ENCODE data around the gene PFN1. TPM values are rescaled to one million over a fixed set of nuclear protein-coding genes. Genes with fewer than 3 reads are reported as not detected.
"Not testable (repeated sequence)": the region's sequence is repeated elsewhere in the genome, so short reads cannot be mapped to it uniquely, and the experiment has no call there.

PFN1 gene
- total RNA-seq, 4 donors from 2014 or later = 920 to 1,441 (median 1,060) TPM

DNA sequence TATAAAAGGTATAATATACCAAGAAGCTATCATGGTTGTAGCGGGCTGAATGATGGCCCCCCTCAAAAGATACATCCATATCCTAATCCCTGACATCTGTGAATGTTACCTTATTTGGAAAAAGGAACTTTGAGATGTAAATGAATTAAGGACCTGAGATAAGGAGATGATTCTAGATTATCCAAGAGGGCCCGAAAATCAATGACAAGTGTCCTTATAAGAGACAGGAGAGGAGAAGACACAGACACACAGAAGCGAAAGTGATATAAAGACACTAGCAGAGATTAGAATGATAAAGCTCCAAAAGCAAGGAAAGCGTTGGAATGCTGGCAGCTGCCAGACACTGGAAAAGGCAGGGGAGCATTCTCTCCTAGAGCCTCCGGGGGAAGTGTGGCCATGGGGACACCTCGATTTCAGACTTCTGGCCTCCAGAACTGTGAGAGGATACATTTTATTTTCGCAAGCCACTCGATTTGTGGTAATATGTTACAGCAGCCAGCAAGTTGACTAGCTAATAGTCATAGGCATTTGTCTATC, 28.8 kb downstream of the PFN1 start:
- no peak overlapping the region for H3K27ac ChIP-seq

DNA sequence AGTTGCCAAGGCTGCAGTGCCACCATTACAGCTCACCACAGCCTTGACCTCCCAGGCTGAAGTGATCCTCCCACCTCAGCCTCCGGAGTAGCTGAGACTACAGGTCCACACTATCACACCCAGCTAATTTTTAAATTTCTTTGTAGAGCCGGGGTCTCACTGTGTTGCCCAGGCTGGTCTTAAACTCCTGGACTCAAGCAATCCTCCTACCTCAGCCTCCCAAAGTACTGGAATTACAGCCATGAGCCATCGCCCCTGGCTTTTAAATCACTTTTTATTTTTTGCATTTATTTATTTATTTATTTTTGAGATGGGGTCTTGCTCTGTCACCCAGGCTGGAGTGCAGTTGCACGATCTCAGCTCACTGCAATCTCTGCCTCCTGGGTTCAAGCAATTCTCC, 33.8 kb downstream of the PFN1 start:
- not testable (repeated sequence) for H3K27me3 ChIP-seq, ATAC-seq
- 84 to 86% methylated on average over 3 to 4 of the region's 4 CpGs for whole genome bisulfite sequencing, 2 donors (ENCODE audit: low coverage in 1 of 2)

More for the DNA sequence above, 28.8 kb downstream of the PFN1 start:
- H3K4me3 ChIP-seq = no peak overlapping the region
- H3K27me3 ChIP-seq = no peaks in the 10 kb centered on the region
- no peak for ATAC-seq
- no peaks in the 10 kb centered on the region for H3K36me3 ChIP-seq
- H3K4me1 ChIP-seq = no peaks in the 10 kb centered on the region
- no peak for TF ChIP-seq EP300 (IDR thresholded peaks at IDR 0.05)
- TF ChIP-seq, protein P1, sequence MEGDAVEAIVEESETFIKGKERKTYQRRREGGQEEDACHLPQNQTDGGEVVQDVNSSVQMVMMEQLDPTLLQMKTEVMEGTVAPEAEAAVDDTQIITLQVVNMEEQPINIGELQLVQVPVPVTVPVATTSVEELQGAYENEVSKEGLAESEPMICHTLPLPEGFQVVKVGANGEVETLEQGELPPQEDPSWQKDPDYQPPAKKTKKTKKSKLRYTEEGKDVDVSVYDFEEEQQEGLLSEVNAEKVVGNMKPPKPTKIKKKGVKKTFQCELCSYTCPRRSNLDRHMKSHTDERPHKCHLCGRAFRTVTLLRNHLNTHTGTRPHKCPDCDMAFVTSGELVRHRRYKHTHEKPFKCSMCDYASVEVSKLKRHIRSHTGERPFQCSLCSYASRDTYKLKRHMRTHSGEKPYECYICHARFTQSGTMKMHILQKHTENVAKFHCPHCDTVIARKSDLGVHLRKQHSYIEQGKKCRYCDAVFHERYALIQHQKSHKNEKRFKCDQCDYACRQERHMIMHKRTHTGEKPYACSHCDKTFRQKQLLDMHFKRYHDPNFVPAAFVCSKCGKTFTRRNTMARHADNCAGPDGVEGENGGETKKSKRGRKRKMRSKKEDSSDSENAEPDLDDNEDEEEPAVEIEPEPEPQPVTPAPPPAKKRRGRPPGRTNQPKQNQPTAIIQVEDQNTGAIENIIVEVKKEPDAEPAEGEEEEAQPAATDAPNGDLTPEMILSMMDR (IDR thresholded peaks at IDR 0.05) = no peak
- no peak for TF ChIP-seq POLR2A (IDR thresholded peaks at IDR 0.05)
- H3K9me3 ChIP-seq = no peaks in the 10 kb centered on the region
- WGBS, 2 donors (ENCODE audit: low coverage in 1 of 2) = 47 to 52% methylated on average over 6 to 8 of the region's 8 CpGs

DNA sequence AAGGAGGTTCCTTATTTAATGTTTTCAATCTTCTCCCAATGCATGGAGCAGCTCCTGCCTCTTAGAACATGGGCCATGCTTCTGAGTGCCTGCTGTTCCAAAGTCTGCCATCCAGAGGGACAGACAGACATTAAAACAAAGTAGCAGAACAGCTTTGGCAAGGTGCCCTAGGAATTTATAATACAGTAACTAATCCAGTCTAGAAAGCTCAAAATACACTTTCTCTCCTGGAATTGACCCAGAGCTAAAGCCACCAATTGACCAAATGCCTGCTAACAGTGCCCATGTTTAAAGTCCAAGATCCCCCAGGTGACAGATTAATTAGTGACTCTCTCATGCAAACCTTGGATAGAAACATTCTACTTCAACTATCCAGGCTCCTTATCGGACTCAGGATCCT, 34.3 kb downstream of the PFN1 start:
- WGBS, 2 donors (ENCODE audit: low coverage in 1 of 2) = 70 to 75% methylated on average over 1 of the region's 1 CpG
- Histone ChIP-seq H3K27ac (no peak overlapping the region), H3K4me3 (no peak overlapping the region), H3K9me3 (no peaks in the 10 kb centered on the region), H3K36me3 (no peaks in the 10 kb centered on the region), H3K27me3 (no peaks in the 10 kb centered on the region), H3K4me1 (peaks cover 0 to 7% (median 0%) of the 10 kb centered on the region in 3 donors)
- ATAC-seq = no peak
- no peak for TF ChIP-seq POLR2AphosphoS5 (IDR thresholded peaks at IDR 0.05)
- TF ChIP-seq, protein P1 (IDR thresholded peaks at IDR 0.05) = no peak
- no peak for TF ChIP-seq EP300 (IDR thresholded peaks at IDR 0.05)
- TF ChIP-seq POLR2A (IDR thresholded peaks at IDR 0.05) = no peak

More for the DNA sequence above, 33.8 kb downstream of the PFN1 start:
- H3K27ac ChIP-seq, H3K4me3 ChIP-seq, H3K4me1 ChIP-seq, H3K36me3 ChIP-seq, H3K9me3 ChIP-seq: not testable (repeated sequence)

DNA sequence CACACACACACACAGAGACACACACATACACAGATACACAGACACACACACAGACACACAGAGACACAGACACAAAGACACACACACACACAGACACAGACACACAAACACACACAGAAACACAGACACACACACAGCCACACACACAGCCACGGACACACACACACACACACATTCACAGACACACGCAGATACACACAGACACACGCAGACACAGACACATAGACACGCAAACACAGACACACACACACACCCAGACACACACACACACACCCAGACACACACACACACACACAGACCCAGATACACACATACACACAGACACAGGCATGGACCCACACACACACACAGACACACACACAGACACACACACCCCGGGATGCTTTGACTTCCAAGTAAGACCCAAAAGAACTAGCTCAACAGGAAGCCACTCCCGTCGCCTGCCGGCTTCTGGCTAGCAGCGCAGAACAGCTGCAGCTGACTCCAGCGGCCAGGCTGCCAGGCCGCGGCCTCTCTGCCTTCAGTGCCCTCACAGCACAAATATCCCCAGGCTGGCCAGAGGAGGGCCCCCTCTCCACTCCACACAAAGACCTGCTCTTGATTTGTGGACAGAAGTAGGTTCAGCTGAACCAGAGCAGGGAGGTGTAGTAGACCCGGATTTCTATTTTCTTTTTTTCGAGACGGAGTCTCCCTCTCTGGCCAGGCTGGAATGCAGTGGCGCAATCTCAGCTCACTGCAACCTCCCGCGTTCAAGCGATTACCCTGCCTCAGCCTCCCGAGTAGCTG, 39.4 kb downstream of the PFN1 start:
- no peaks in the 10 kb centered on the region for H3K9me3 ChIP-seq
- peaks cover 10% of the 10 kb centered on the region for H3K27me3 ChIP-seq
- peak; percentile 97 for ATAC-seq
- H3K27ac ChIP-seq = peak overlapping the region in 3 of 4 donors; percentile 14 to 68 (median 44)
- H3K4me3 ChIP-seq = no peak overlapping the region
- 0 to 17% methylated on average over 1 to 2 of the region's 20 CpGs for WGBS, 2 donors (ENCODE audit: low coverage in 1 of 2)
- H3K36me3 ChIP-seq = no peaks in the 10 kb centered on the region
- peaks cover 0 to 16% (median 0%) of the 10 kb centered on the region in 3 donors for H3K4me1 ChIP-seq
- TF ChIP-seq, protein P1 (IDR thresholded peaks at IDR 0.05) = peak; percentile 54 to 94 (median 90)
- no peak for TF ChIP-seq POLR2A (IDR thresholded peaks at IDR 0.05)

DNA sequence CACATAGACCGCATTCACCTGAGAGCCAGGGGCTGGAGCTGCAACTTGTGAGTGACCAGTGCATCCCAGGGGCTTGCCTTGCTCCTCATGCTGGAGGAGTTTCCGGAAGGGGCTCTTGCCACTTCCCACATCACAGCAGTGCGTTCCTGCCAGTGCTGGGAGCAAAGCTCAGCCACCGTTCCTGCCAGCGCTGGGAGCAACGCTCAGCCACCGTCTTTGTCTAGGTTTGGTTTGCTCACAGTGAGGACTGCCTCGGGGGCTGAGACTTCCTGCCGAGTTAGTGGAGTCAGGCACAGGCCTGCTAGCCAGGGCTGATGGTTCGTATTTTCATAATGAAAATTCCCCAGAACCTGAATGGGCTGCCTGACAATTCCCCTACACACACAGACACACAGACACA, 40.0 kb downstream of the PFN1 start:
- H3K36me3 ChIP-seq = no peaks in the 10 kb centered on the region
- WGBS, 2 donors (ENCODE audit: low coverage in 1 of 2) = 80 to 88% methylated on average over 1 of the region's 10 CpGs
- H3K9me3 ChIP-seq = no peaks in the 10 kb centered on the region
- H3K4me3 ChIP-seq = no peak overlapping the region
- H3K27me3 ChIP-seq = peaks cover 12% of the 10 kb centered on the region
- peak overlapping the region in 3 of 4 donors; percentile 14 to 68 (median 44) for H3K27ac ChIP-seq
- no peak for ATAC-seq
- peaks cover 0 to 16% (median 0%) of the 10 kb centered on the region in 3 donors for H3K4me1 ChIP-seq
- no peak for TF ChIP-seq POLR2AphosphoS5 (IDR thresholded peaks at IDR 0.05)
- TF ChIP-seq, protein P1 (IDR thresholded peaks at IDR 0.05) = no peak
- TF ChIP-seq POLR2A (IDR thresholded peaks at IDR 0.05) = no peak
- TF ChIP-seq EP300 (IDR thresholded peaks at IDR 0.05) = no peak

DNA sequence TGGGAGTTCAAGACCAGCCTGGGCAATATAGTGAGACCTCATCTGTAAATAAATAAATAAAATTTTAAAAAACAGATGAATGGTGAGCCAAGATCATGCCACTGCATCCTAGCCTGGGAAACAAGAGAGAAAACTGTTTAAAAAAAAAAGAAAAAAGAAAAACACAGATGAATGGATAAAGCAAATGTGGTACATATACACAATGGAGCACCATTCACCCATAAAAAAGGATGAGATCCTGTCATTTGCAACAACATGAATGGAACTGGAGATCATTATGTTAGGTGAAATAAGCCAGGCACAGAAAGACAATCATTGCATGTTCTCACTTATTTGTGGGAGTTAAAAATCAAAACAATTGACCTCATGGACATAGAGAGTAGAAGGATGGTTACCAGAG, 41.7 kb downstream of the PFN1 start:
- ATAC-seq, H3K9me3 ChIP-seq: not testable (repeated sequence)

More for the DNA sequence above, 41.7 kb downstream of the PFN1 start:
- H3K27ac ChIP-seq, H3K4me3 ChIP-seq, H3K36me3 ChIP-seq: not testable (repeated sequence)
- peaks cover 15% of the 10 kb centered on the region for H3K27me3 ChIP-seq
- peaks cover 0 to 24% (median 0%) of the 10 kb centered on the region in 3 donors for H3K4me1 ChIP-seq
